MCF 10A (cell line): ENCODE results near the gene ROR1. TPM values are rescaled to one million over a fixed set of nuclear protein-coding genes. Genes with fewer than 3 reads are reported as not detected.

Experiments used
- BruUV-seq: library from RNA; stranded (reverse); fragments of 400-500 nt; replicated peaks from 2 replicates; lab custom pipeline; 2021; lab: Mats Ljungman, UMichigan
- CTCF ChIA-PET: fragments of 300-600 bp; sonication (Branson Sonifier 250); formaldehyde crosslinking; extraction: SDS; loops from one replicate; lab custom pipeline; 2021; ENCODE audit warnings: antibody characterized with exemption, inconsistent platforms; lab: Yijun Ruan, JAX
- POLR2A ChIA-PET: fragments of 300-600, 350-650 bp; sonication (Branson Sonifier 250); formaldehyde crosslinking; extraction: SDS; loops from one replicate; lab custom pipeline; 2020; ENCODE audit warnings: antibody characterized with exemption, inconsistent platforms; lab: Yijun Ruan, JAX
- DNase-seq: peaks from one replicate; pipeline ENCODE4 v3.0.0-alpha.2; 2018; ENCODE audit not compliant: unreplicated experiment
- H3K27ac Mint-ChIP-seq: one replicate; pipeline ENCODE4 v1.8.0; 2022; ENCODE audit warnings: mild to moderate bottlenecking, low read depth, mixed read lengths; ENCODE audit not compliant: unreplicated experiment
- H3K27me3 Mint-ChIP-seq: one replicate; pipeline ENCODE4 v1.8.0; 2022; ENCODE audit warnings: mixed read lengths; ENCODE audit not compliant: insufficient read depth, unreplicated experiment
- H3K36me3 Mint-ChIP-seq: one replicate; pipeline ENCODE4 v1.8.0; 2022; ENCODE audit warnings: mild to moderate bottlenecking, moderate library complexity, mixed read lengths; ENCODE audit not compliant: insufficient read depth, unreplicated experiment
- H3K4me1 Mint-ChIP-seq: one replicate; pipeline ENCODE4 v1.8.0; 2022; ENCODE audit warnings: mixed read lengths; ENCODE audit not compliant: insufficient read depth, unreplicated experiment
- H3K4me3 Mint-ChIP-seq: one replicate; pipeline ENCODE4 v1.8.0; 2022; ENCODE audit warnings: mild to moderate bottlenecking, moderate library complexity, mixed read lengths; ENCODE audit not compliant: unreplicated experiment
- H3K9me3 Mint-ChIP-seq: one replicate; pipeline ENCODE4 v1.8.0; 2022; ENCODE audit warnings: mixed read lengths; ENCODE audit not compliant: unreplicated experiment
- intact Hi-C: fragments of 100-400 bp; cut with micrococcal nuclease; formaldehyde crosslinking; loops from 2 replicates; pipeline ENCODE4 v1.14.1; 2022
- total RNA-seq: library from RNA; stranded (reverse); gene quantifications from 2 replicates; pipeline ENCODE4 v1.2.3, GENCODE V29; 2022
- TF ChIP-seq, protein P1 (sequence below): fragments of 200-600 bp; IDR thresholded peaks from one replicate; pipeline ENCODE4 v1.8.0; 2022; ENCODE audit warnings: antibody characterized with exemption, mild to moderate bottlenecking; ENCODE audit not compliant: unreplicated experiment

Gene ROR1
- total RNA-seq, 1 experiment from 2014 or later = 4.6 TPM

DNA sequence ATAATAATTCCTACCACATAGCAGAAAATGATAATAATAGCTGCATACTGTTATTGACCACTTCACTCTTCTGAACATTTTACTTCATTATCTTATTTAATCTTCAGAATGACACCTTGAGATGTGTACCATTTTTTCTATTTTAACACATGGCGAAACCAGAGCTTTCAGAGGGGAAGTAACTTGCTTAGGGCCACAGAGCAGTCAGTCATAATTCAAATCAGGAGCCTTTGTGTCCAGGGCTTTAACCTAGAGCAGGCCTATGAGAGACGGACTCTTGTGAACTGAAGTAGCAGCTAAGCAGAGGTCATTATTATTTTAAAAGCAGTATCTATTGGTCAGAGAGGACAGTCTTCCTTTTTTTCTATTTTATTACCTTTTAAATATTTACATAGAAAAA lies 114.0 kb downstream of the ROR1 start:
- H3K27ac Mint-ChIP-seq = no peak overlapping the region
- intact Hi-C loops = no loop called here
- H3K9me3 Mint-ChIP-seq = peaks cover 8% of the 10 kb centered on the region
- TF ChIP-seq, protein P1, sequence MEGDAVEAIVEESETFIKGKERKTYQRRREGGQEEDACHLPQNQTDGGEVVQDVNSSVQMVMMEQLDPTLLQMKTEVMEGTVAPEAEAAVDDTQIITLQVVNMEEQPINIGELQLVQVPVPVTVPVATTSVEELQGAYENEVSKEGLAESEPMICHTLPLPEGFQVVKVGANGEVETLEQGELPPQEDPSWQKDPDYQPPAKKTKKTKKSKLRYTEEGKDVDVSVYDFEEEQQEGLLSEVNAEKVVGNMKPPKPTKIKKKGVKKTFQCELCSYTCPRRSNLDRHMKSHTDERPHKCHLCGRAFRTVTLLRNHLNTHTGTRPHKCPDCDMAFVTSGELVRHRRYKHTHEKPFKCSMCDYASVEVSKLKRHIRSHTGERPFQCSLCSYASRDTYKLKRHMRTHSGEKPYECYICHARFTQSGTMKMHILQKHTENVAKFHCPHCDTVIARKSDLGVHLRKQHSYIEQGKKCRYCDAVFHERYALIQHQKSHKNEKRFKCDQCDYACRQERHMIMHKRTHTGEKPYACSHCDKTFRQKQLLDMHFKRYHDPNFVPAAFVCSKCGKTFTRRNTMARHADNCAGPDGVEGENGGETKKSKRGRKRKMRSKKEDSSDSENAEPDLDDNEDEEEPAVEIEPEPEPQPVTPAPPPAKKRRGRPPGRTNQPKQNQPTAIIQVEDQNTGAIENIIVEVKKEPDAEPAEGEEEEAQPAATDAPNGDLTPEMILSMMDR = no peak
- H3K4me1 Mint-ChIP-seq = peaks cover 1% of the 10 kb centered on the region
- CTCF ChIA-PET = no interaction called here
- H3K36me3 Mint-ChIP-seq = no peaks in the 10 kb centered on the region
- no TSS peak for BruUV-seq
- POLR2A ChIA-PET = no interaction called here
- no peak overlapping the region for H3K4me3 Mint-ChIP-seq
- DNase-seq = no peak
- no peaks in the 10 kb centered on the region for H3K27me3 Mint-ChIP-seq

DNA sequence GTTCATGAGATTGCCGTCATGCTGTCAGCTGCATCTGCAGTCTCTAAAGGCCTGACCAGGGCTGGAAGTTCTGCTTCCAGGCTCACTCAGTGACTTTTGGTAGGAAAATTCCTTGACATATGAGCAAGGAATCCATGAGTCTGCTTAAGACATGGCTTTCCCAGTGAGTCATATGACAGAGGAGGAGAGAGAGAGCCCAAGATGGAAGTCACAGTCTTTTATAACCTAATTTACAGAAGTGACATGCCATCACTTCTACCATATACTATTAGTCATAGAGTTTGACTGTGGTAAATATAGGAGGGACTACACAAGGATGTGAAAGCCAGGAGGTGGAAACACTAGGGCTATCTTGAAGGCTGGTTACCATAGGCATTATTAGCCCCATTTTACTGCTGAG lies 115.2 kb downstream of the ROR1 start:
- intact Hi-C loops = no loop called here
- Mint-ChIP-seq H3K4me3 (no peak overlapping the region), H3K36me3 (no peaks in the 10 kb centered on the region), H3K9me3 (peaks cover 8% of the 10 kb centered on the region), H3K27ac (no peak overlapping the region), H3K4me1 (peaks cover 13% of the 10 kb centered on the region), H3K27me3 (no peaks in the 10 kb centered on the region)
- no TSS peak for BruUV-seq
- ChIA-PET POLR2A (no interaction called here), CTCF (interaction anchor here (0.6 kb wide), 1 partner anchor 13 kb away, joined by 5 read pairs; no protein-coding TSS in a partner anchor)
- TF ChIP-seq, protein P1 = no peak
- DNase-seq = no peak

DNA sequence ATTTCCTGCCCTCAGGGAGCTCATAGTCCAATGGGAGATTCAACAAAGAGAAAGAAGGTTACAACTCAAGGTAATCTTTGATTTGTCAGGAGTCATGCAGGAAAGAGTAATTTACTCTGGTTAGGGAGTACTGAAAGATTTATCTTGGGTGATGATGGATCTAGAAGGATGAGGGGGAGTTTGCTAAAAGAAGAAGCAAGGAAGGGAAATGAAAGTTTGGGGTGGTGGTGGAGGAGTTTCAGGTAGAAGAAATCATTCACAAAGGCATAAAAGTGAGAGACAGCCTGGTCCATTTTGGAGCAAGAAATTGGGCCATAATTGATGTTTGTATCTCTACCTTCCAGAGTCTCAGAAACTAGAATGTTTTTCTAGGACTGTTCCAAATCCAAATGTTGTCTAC lies 116.7 kb downstream of the ROR1 start:
- DNase-seq = no peak
- H3K4me3 Mint-ChIP-seq = no peak overlapping the region
- ChIA-PET POLR2A (interaction anchor here (1.3 kb wide), 1 partner anchor 13 kb away, joined by 3 read pairs; no protein-coding TSS in a partner anchor), CTCF (no interaction called here)
- H3K9me3 Mint-ChIP-seq = peaks cover 8% of the 10 kb centered on the region
- TF ChIP-seq, protein P1 = no peak
- peaks cover 19% of the 10 kb centered on the region for H3K4me1 Mint-ChIP-seq
- no TSS peak for BruUV-seq
- intact Hi-C loops = no loop called here
- H3K36me3 Mint-ChIP-seq = no peaks in the 10 kb centered on the region
- H3K27me3 Mint-ChIP-seq = no peaks in the 10 kb centered on the region
- H3K27ac Mint-ChIP-seq = no peak overlapping the region

DNA sequence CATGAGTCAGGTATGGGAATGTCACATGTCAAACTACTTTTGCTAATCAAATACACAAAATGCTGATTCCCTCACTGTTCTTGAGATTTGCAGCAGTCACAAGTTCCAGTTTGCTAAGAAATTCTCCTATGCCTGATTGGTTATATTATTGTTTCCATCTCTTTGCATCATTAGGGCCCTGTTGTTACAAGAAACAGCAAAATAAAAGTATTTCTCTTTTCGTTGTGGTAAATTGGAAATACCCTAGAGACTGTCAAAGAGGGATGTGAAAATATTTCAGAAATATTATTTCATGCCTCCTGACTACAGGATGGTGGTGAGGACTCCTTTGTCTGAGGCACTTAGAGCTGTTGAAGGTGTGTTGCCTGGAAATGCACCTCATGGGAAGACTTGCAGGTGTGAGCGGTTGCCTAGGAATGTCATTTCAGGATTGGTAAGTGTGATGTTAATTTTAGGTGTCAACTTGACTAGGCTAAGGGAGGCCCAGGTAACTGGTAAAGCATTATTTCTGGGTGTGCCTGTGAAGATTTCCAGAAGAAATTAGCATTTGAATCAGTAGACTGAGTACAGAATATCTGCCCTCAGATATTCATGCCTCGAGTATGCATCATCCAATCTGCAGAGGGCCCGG lies 117.4 kb downstream of the ROR1 start:
- Mint-ChIP-seq H3K27me3 (no peaks in the 10 kb centered on the region), H3K9me3 (peaks cover 8% of the 10 kb centered on the region), H3K36me3 (no peaks in the 10 kb centered on the region), H3K27ac (no peak overlapping the region), H3K4me3 (no peak overlapping the region), H3K4me1 (peaks cover 19% of the 10 kb centered on the region)
- no TSS peak for BruUV-seq
- intact Hi-C loops = no loop called here
- no peak for DNase-seq
- ChIA-PET CTCF (no interaction called here), POLR2A (interaction anchor here (1.3 kb wide), 1 partner anchor 12 kb away, joined by 3 read pairs; no protein-coding TSS in a partner anchor)
- TF ChIP-seq, protein P1 = no peak
